HFFc6 (cell line): Measurements from ENCODE around the gene FIBCD1. TPM values are rescaled to one million over a fixed set of nuclear protein-coding genes. Genes with fewer than 3 reads are reported as not detected.

ENCODE experiments used
- DNase-seq: peaks from one replicate; pipeline ENCODE4 v3.0.0-alpha.2; 2018
- H3K27ac Mint-ChIP-seq: 2 replicates; pipeline ENCODE4 v1.8.0; 2020; ENCODE audit warnings: mild to moderate bottlenecking, mixed read lengths
- H3K27me3 Mint-ChIP-seq: 2 replicates; pipeline ENCODE4 v1.8.0; 2021; ENCODE audit warnings: mild to moderate bottlenecking, moderate library complexity, mixed read lengths; ENCODE audit not compliant: insufficient read depth
- H3K36me3 Mint-ChIP-seq: 2 replicates; pipeline ENCODE4 v1.8.0; 2021; ENCODE audit warnings: low read depth, mixed read lengths
- H3K4me1 Mint-ChIP-seq: 2 replicates; pipeline ENCODE4 v1.8.0; 2020; ENCODE audit warnings: low read depth, mixed read lengths
- H3K4me3 Mint-ChIP-seq: 2 replicates; pipeline ENCODE4 v1.8.0; 2020; ENCODE audit warnings: mild to moderate bottlenecking, moderate library complexity, mixed read lengths
- H3K9me3 Mint-ChIP-seq: 2 replicates; pipeline ENCODE4 v1.8.0; 2020; ENCODE audit warnings: mild to moderate bottlenecking, mixed read lengths
- total RNA-seq, 6 experiments: library from RNA; stranded (reverse); fragmentation: NEBNext Ultra II Directional; extraction: Animal tissue kit (Norgen Biotek cat#: 25700); gene quantifications; 2 replicates in 1 of 6; 3 replicates in 5 of 6; pipeline ENCODE4 v1.2.3, GENCODE V29; 2021
- TF ChIP-seq, protein P1 (sequence below): fragments of 200-600 bp; sonication (generic); IDR thresholded peaks from 2 replicates; pipeline ENCODE4 v1.5.0; 2021; ENCODE audit warnings: antibody characterized with exemption, mild to moderate bottlenecking

Gene FIBCD1
- total RNA-seq, 6 experiments from 2014 or later = 1.5 to 9.0 (median 8.0) TPM

DNA sequence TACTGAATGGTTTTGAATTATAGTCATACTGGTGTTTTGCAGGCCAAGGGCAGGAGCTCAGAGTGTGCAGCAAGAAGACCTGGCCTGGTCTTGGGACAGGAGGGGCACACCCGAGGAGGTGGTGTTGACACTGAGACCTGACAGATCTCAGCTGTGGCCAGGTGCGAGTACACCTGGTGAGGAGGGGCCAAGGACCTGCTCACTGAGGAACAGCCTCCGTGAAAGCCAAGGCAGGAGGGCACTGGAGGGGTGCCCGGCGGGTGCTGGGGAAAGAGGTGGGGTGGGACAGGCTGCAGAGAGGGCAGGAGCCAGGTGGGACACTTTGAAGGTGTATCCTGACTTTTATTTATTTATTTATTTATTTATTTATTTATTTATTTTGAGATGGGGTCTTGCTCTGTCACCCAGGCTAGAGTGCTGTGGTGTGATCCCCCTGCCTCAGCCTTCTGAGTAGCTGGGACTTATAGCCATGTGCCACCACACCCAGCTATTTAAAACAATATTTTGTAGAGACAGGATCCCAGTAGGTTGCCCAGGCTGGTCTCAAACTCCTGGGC lies 46.6 kb upstream of the FIBCD1 start:
- Mint-ChIP-seq H3K27me3 (peaks cover 49% of the 10 kb centered on the region), H3K9me3 (no peaks in the 10 kb centered on the region), H3K27ac (no peak overlapping the region), H3K4me3 (no peak overlapping the region), H3K4me1 (no peaks in the 10 kb centered on the region), H3K36me3 (no peaks in the 10 kb centered on the region; the same call in 1 of the 2 replicates)
- TF ChIP-seq, protein P1, sequence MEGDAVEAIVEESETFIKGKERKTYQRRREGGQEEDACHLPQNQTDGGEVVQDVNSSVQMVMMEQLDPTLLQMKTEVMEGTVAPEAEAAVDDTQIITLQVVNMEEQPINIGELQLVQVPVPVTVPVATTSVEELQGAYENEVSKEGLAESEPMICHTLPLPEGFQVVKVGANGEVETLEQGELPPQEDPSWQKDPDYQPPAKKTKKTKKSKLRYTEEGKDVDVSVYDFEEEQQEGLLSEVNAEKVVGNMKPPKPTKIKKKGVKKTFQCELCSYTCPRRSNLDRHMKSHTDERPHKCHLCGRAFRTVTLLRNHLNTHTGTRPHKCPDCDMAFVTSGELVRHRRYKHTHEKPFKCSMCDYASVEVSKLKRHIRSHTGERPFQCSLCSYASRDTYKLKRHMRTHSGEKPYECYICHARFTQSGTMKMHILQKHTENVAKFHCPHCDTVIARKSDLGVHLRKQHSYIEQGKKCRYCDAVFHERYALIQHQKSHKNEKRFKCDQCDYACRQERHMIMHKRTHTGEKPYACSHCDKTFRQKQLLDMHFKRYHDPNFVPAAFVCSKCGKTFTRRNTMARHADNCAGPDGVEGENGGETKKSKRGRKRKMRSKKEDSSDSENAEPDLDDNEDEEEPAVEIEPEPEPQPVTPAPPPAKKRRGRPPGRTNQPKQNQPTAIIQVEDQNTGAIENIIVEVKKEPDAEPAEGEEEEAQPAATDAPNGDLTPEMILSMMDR = no peak
- DNase-seq = no peak

DNA sequence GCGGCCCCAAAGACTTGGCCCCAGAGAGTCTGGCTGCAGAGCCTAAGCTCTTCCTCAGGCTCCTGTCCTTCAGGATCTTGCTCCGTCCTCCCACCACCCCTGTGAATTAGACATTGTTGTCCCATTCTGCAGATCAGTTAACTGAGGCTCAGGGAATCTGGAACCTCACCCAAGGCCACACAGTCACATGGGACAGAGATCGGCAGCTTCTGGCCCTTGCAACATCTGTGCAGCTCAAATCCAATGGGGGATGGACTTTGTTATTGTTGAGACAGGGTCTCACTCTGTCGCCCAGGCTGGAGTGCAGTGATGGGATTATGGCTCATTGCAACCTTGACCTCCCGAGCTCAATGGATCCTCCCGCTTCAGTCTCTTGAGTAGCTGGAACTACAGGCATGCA lies 46.0 kb upstream of the FIBCD1 start:
- DNase-seq = no peak
- Mint-ChIP-seq H3K4me3 (no peak overlapping the region), H3K36me3 (no peaks in the 10 kb centered on the region; the same call in 1 of the 2 replicates), H3K27me3 (peaks cover 51% of the 10 kb centered on the region), H3K27ac (no peak overlapping the region), H3K9me3 (no peaks in the 10 kb centered on the region), H3K4me1 (no peaks in the 10 kb centered on the region)
- TF ChIP-seq, protein P1 = no peak

DNA sequence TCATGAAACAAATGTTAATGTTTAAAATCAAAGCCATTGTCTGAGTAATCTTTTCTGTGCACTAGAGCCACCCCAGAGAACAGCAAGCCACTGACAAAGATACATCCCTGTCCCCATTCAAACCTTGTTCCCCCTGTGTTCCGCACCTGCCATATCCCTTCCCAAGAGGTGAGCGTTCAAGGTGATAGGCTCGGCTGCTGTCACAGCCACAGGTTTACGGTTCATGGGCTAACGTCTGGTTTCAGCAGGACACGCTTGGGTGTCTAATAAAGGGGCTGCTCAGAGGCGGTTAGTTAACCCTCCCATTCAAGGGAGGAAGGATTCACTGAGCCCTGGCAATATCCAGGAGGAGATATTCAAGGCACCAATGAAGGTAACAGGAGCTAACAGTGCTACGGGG lies 45.5 kb upstream of the FIBCD1 start:
- Mint-ChIP-seq H3K27ac (no peak overlapping the region), H3K36me3 (no peaks in the 10 kb centered on the region; the same call in 1 of the 2 replicates), H3K4me1 (no peaks in the 10 kb centered on the region), H3K4me3 (no peak overlapping the region), H3K27me3 (peaks cover 56% of the 10 kb centered on the region), H3K9me3 (no peaks in the 10 kb centered on the region)
- TF ChIP-seq, protein P1 = no peak
- no peak for DNase-seq

DNA sequence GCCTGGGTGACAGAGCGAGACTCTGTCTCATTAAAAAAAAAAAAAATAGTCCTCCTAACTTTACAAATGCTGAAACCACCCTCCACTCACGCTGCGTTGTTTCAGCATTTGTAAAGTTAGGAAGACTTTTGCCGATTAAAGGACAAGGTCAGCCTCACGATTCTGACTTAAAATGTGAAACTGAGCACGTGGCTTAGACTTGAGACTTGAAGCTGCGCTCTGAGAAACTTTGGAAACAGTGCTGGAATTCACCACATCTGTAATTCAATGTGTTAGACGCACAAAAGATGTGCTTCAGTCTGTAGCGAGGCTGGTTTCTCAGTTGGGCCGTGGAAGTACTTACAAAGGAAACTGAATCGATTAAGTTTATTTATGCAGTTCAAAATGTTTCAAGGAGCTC lies 44.9 kb upstream of the FIBCD1 start:
- Mint-ChIP-seq H3K27ac (no peak overlapping the region), H3K36me3 (no peaks in the 10 kb centered on the region; the same call in 1 of the 2 replicates), H3K9me3 (no peaks in the 10 kb centered on the region), H3K4me3 (no peak overlapping the region), H3K27me3 (peaks cover 58% of the 10 kb centered on the region), H3K4me1 (no peaks in the 10 kb centered on the region)
- no peak for DNase-seq
- TF ChIP-seq, protein P1 = no peak

DNA sequence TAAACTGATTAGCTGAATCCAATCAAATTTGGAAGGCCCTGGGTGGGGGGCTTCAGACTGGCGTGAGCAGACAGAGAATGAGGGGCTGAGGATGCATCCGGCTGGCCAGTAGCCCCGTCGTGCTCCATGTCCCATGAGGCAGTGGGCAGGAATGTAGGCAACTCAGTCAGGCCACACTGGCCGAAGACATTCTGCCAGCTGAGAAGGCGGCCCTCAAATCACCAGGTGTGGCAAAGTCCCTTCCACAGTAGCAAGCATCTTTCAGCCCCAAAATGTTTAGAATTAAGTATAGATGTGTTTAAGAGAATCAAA lies 44.3 kb upstream of the FIBCD1 start:
- DNase-seq = no peak
- Mint-ChIP-seq H3K4me1 (no peaks in the 10 kb centered on the region), H3K27me3 (peaks cover 58% of the 10 kb centered on the region)

More for the DNA sequence above, 44.3 kb upstream of the FIBCD1 start:
- TF ChIP-seq, protein P1 = no peak
- no peaks in the 10 kb centered on the region; the same call in 1 of the 2 replicates for H3K36me3 Mint-ChIP-seq
- H3K9me3 Mint-ChIP-seq = no peaks in the 10 kb centered on the region
- no peak overlapping the region for H3K27ac Mint-ChIP-seq
- H3K4me3 Mint-ChIP-seq = no peak overlapping the region
